K562 (cell line): Measurements from ENCODE around the gene DIPK1B. TPM values are rescaled to one million over a fixed set of nuclear protein-coding genes. Genes with fewer than 3 reads are reported as not detected.
A peak's percentile ranks its signal among the peaks of the same experiment; 100 is the strongest.

ENCODE experiments used
- GATAD2A ChIP-seq: fragments of 450-650 bp; IDR thresholded peaks from 2 replicates; pipeline ENCODE4 v1.6.1; 2017
- HNRNPH1 ChIP-seq: fragments of 200-400 bp; formaldehyde crosslinking; optimal IDR thresholded peaks from 2 replicates; pipeline ENCODE3; 2017; ENCODE audit warnings: low read depth, mild to moderate bottlenecking, low read length, moderate library complexity
- NR1H2 ChIP-seq: sonication (generic); formaldehyde crosslinking; IDR thresholded peaks from 2 replicates; pipeline ENCODE4 v1.4.0; 2020; ENCODE audit warnings: mild to moderate bottlenecking, missing genetic modification reagents
- POLR2AphosphoS2 ChIP-seq: IDR thresholded peaks from 2 replicates; pipeline ENCODE4 v1.6.1; 2012; ENCODE audit warnings: low read length, improper control_type of control experiment
- SP2 ChIP-seq: IDR thresholded peaks from 2 replicates; pipeline ENCODE4 v1.6.1; 2011; ENCODE audit warnings: mild to moderate bottlenecking, low read depth, low read length, moderate library complexity; ENCODE audit not compliant: poor library complexity, severe bottlenecking; ENCODE audit errors: extremely low read depth
- ZNF224 ChIP-seq: sonication (generic); formaldehyde crosslinking; IDR thresholded peaks from 2 replicates; pipeline ENCODE4 v1.8.0; 2022; ENCODE audit warnings: mild to moderate bottlenecking, missing genetic modification reagents
- polyA plus RNA-seq, 8 experiments: library from polyadenylated mRNA; depleted of rRNA in 4 of 8; stranded (reverse) in 5 of 8; unstranded in 3 of 8; fragments of >200 nt; fragmentation: Nextera tagmentation in 2 of 8; fragmentation: Illumina TruSeq in 1 of 8; extraction: Ambion mirVana in 2 of 8; extraction: Trizol in 1 of 8; gene quantifications; 2 replicates each; pipeline versions ENCODE4 v1.2.1 to v1.2.3, GENCODE V29; 2011 to 2014; ENCODE audit warnings: inconsistent platforms in 1 of 8, missing spikeins in 1 of 8
- total RNA-seq, 7 experiments: library from RNA; depleted of rRNA in 6 of 7; stranded (reverse); fragments of >200 nt in 6 of 7; fragmentation: Illumina TruSeq in 2 of 7; extraction: Trizol in 2 of 7; gene quantifications; 2 replicates each; pipeline versions ENCODE4 v1.2.1 to v1.2.3, GENCODE V29; 2011 to 2021; ENCODE audit warnings: low replicate concordance in 1 of 7
- TF ChIP-seq, protein P1 (sequence below): fragments of 250-450 bp; sonication (Bioruptor Pico); IDR thresholded peaks from 2 replicates; pipeline ENCODE4 v1.4.0; 2020
- TF ChIP-seq, protein P2 (sequence below): fragments of 150-350 bp; IDR thresholded peaks from 2 replicates; pipeline ENCODE4 v1.6.1; 2014; ENCODE audit warnings: low read depth, mild to moderate bottlenecking, low read length, borderline replicate concordance
- TF ChIP-seq, protein P3 (sequence below): fragments of 450-650 bp; formaldehyde crosslinking; IDR thresholded peaks from 2 replicates; pipeline ENCODE4 v1.4.0; 2020; ENCODE audit warnings: mild to moderate bottlenecking, mixed read lengths
- TF ChIP-seq, protein P4 (sequence below): fragments of 250-450 bp; sonication (Bioruptor Pico); IDR thresholded peaks from 2 replicates; pipeline ENCODE4 v1.5.0; 2021; ENCODE audit warnings: mild to moderate bottlenecking, moderate library complexity

The DIPK1B gene
- total and polyA plus RNA-seq, 9 of the 15 experiments (the other 6 are each of a cell fraction or from before 2014, with no cell fraction given) = 0.08 to 22.3 (median 5.9) TPM

DNA sequence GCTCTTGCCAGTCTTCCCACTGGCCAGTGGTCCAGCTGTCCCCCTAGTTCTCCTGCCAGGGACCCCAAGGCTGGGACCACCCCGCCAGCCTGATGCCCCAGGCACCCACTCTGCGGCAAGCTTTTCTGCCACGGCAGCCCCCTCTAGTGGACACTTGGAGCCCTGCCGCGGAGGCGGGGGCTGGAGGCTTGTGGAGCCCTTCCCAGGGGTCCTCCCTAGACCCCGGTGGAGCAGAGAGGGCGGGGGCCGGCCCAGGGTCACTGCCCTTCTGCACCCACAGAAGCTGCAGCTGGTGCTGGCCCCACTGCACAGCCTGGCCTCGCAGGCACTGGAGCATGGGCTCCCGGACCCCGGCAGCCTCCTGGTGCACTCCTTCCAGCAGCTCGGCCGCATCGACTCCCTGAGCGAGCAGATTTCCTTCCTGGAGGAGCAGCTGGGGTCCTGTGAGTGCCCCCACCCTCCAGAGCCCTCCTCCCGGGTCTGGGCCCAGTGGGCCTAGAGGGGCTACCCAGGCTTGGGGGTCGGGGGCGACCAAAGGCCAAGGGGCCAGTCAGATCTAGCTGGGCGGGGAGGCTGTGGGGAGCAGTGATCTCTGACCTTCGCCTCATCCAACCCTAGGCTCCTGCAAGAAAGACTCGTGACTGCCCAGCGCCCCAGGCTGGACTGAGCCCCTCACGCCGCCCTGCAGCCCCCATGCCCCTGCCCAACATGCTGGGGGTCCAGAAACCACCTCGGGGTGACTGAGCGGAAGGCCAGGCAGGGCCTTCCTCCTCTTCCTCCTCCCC lies 40.5 kb upstream of the DIPK1B start (continued):
- no peak for TF ChIP-seq HNRNPH1
- no peak for TF ChIP-seq ZNF224 (CRISPR knock-in tag)
- TF ChIP-seq GATAD2A = 0 out of 2 replicates have a peak, but pooled peaks have one; percentile 48
- TF ChIP-seq, protein P1, sequence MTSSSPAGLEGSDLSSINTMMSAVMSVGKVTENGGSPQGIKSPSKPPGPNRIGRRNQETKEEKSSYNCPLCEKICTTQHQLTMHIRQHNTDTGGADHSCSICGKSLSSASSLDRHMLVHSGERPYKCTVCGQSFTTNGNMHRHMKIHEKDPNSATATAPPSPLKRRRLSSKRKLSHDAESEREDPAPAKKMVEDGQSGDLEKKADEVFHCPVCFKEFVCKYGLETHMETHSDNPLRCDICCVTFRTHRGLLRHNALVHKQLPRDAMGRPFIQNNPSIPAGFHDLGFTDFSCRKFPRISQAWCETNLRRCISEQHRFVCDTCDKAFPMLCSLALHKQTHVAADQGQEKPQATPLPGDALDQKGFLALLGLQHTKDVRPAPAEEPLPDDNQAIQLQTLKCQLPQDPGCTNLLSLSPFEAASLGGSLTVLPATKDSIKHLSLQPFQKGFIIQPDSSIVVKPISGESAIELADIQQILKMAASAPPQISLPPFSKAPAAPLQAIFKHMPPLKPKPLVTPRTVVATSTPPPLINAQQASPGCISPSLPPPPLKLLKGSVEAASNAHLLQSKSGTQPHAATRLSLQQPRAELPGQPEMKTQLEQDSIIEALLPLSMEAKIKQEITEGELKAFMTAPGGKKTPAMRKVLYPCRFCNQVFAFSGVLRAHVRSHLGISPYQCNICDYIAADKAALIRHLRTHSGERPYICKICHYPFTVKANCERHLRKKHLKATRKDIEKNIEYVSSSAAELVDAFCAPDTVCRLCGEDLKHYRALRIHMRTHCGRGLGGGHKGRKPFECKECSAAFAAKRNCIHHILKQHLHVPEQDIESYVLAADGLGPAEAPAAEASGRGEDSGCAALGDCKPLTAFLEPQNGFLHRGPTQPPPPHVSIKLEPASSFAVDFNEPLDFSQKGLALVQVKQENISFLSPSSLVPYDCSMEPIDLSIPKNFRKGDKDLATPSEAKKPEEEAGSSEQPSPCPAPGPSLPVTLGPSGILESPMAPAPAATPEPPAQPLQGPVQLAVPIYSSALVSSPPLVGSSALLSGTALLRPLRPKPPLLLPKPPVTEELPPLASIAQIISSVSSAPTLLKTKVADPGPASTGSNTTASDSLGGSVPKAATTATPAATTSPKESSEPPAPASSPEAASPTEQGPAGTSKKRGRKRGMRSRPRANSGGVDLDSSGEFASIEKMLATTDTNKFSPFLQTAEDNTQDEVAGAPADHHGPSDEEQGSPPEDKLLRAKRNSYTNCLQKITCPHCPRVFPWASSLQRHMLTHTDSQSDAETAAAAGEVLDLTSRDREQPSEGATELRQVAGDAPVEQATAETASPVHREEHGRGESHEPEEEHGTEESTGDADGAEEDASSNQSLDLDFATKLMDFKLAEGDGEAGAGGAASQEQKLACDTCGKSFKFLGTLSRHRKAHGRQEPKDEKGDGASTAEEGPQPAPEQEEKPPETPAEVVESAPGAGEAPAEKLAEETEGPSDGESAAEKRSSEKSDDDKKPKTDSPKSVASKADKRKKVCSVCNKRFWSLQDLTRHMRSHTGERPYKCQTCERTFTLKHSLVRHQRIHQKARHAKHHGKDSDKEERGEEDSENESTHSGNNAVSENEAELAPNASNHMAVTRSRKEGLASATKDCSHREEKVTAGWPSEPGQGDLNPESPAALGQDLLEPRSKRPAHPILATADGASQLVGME (CRISPR knock-in tag) = no peak
- TF ChIP-seq, protein P2, sequence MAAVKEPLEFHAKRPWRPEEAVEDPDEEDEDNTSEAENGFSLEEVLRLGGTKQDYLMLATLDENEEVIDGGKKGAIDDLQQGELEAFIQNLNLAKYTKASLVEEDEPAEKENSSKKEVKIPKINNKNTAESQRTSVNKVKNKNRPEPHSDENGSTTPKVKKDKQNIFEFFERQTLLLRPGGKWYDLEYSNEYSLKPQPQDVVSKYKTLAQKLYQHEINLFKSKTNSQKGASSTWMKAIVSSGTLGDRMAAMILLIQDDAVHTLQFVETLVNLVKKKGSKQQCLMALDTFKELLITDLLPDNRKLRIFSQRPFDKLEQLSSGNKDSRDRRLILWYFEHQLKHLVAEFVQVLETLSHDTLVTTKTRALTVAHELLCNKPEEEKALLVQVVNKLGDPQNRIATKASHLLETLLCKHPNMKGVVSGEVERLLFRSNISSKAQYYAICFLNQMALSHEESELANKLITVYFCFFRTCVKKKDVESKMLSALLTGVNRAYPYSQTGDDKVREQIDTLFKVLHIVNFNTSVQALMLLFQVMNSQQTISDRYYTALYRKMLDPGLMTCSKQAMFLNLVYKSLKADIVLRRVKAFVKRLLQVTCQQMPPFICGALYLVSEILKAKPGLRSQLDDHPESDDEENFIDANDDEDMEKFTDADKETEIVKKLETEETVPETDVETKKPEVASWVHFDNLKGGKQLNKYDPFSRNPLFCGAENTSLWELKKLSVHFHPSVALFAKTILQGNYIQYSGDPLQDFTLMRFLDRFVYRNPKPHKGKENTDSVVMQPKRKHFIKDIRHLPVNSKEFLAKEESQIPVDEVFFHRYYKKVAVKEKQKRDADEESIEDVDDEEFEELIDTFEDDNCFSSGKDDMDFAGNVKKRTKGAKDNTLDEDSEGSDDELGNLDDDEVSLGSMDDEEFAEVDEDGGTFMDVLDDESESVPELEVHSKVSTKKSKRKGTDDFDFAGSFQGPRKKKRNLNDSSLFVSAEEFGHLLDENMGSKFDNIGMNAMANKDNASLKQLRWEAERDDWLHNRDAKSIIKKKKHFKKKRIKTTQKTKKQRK = no peak
- TF ChIP-seq NR1H2 (CRISPR knock-in tag) = no peak
- TF ChIP-seq, protein P3, sequence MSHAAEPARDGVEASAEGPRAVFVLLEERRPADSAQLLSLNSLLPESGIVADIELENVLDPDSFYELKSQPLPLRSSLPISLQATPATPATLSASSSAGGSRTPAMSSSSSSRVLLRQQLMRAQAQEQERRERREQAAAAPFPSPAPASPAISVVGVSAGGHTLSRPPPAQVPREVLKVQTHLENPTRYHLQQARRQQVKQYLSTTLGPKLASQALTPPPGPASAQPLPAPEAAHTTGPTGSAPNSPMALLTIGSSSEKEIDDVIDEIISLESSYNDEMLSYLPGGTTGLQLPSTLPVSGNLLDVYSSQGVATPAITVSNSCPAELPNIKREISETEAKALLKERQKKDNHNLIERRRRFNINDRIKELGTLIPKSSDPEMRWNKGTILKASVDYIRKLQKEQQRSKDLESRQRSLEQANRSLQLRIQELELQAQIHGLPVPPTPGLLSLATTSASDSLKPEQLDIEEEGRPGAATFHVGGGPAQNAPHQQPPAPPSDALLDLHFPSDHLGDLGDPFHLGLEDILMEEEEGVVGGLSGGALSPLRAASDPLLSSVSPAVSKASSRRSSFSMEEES (CRISPR knock-in tag) = no peak
- TF ChIP-seq SP2 = no peak
- TF ChIP-seq POLR2AphosphoS2 = peak; percentile 40; the same call in 1 of the 2 replicates
- TF ChIP-seq, protein P4, sequence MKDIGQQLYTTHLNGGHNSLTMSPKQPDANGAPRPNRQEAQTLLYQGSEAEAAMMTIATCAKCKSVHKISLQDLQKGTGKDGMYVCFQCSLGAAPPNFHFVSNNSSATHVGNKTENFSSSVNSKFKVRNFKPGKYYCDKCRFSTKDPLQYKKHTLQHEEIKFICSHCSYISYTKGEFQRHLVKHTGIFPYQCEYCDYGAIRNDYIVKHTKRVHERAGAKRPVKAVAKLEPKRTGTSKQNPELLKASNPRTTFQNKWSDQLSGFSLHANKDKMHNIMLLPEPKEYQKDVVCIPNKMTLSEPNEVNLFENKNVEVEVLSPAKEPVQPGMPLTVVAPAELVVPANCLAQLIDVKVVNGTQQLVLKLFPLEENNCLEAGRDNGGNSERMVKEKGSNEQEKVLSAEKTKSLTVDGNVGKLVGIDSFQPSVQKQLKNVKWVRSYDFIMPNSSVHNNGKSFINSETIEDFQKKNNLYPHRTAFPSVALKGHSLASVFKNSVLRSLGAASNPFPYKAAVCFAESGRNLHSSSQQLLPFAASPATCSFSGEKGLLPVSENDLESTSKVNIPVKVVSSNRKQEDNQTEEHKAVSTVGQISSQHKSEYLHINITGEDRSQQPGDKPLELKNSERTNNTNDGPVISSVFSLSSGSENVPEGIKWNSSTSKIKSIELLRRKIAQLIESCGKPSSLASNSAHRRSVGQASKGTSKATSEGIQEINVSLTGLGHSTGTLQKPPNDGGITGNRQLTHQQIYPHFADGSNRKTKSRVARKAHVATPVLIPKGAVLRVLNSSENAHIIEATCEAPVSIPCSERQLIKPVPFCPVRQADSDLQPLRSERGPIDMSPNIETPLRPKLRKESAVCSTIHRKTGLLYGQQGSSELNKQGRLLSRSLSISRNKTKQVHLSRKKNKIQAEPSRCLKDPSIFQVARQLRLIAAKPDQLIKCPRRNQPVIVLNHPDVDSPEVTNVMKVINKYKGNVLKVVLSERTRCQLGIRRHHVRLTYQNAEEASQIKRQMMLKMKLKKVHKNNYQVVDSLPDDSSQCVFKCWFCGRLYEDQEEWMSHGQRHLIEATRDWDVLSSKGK (CRISPR knock-in tag) = no peak
